ENCODE data around the gene CCDC88A. TPM values are rescaled to one million over a fixed set of nuclear protein-coding genes. Genes with fewer than 3 reads are reported as not detected.
"Not testable (repeated sequence)": the region's sequence is repeated elsewhere in the genome, so short reads cannot be mapped to it uniquely, and the experiment has no call there.

Gene CCDC88A
- total RNA-seq, 1 experiment from 2014 or later, result 60.8 TPM

GRCh38 chr2:55269645-55269990, 150.0 kb downstream of the CCDC88A start:
- H3K9me3 Mint-ChIP-seq (ENCODE audit: unreplicated experiment), result no peaks in the 10 kb centered on the region
- ChIA-PET POLR2A (interaction anchor here (0.6 to 2.0 kb wide), 13 partner anchors 11 to 1634 kb away, joined by 3 to 11 read pairs (median 4); partner anchors contain the start of genes CFAP36, CLHC1, RPS27A and RTN4), CTCF (no interaction called here)
- TSS peak; percentile 90 for BruUV-seq (replicated peaks)
- peaks cover 35% of the 10 kb centered on the region for H3K36me3 Mint-ChIP-seq (ENCODE audit: insufficient read depth, unreplicated experiment)
- TF ChIP-seq, protein P1, sequence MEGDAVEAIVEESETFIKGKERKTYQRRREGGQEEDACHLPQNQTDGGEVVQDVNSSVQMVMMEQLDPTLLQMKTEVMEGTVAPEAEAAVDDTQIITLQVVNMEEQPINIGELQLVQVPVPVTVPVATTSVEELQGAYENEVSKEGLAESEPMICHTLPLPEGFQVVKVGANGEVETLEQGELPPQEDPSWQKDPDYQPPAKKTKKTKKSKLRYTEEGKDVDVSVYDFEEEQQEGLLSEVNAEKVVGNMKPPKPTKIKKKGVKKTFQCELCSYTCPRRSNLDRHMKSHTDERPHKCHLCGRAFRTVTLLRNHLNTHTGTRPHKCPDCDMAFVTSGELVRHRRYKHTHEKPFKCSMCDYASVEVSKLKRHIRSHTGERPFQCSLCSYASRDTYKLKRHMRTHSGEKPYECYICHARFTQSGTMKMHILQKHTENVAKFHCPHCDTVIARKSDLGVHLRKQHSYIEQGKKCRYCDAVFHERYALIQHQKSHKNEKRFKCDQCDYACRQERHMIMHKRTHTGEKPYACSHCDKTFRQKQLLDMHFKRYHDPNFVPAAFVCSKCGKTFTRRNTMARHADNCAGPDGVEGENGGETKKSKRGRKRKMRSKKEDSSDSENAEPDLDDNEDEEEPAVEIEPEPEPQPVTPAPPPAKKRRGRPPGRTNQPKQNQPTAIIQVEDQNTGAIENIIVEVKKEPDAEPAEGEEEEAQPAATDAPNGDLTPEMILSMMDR (IDR thresholded peaks at IDR 0.05; ENCODE audit: unreplicated experiment), result no peak
- H3K4me1 Mint-ChIP-seq (ENCODE audit: insufficient read depth, unreplicated experiment), result peaks cover 5% of the 10 kb centered on the region
- H3K4me3 Mint-ChIP-seq (ENCODE audit: unreplicated experiment), result peak overlapping the region; percentile 87
- intact Hi-C loops (cut with micrococcal nuclease), result loop anchor here (2.0 to 5.0 kb wide), 2 partner anchors 148 to 163 kb away; partner anchors contain the start of gene CCDC88A
- DNase-seq (ENCODE audit: unreplicated experiment), result peak; percentile 24
- H3K27me3 Mint-ChIP-seq (ENCODE audit: insufficient read depth, unreplicated experiment), result no peaks in the 10 kb centered on the region
- peak overlapping the region; percentile 91 for H3K27ac Mint-ChIP-seq (ENCODE audit: low read depth, unreplicated experiment)

- Mint-ChIP-seq H3K27me3 (ENCODE audit: insufficient read depth, unreplicated experiment) (no peaks in the 10 kb centered on the region), H3K9me3 (ENCODE audit: unreplicated experiment) (no peaks in the 10 kb centered on the region), H3K36me3 (ENCODE audit: insufficient read depth, unreplicated experiment) (peaks cover 40% of the 10 kb centered on the region), H3K4me3 (ENCODE audit: unreplicated experiment) (peak within 1 kb of the TSS; percentile 87), H3K27ac (ENCODE audit: low read depth, unreplicated experiment) (peak within 1 kb of the TSS; percentile 91), H3K4me1 (ENCODE audit: insufficient read depth, unreplicated experiment) (peaks cover 5% of the 10 kb centered on the region)
- POLR2A ChIA-PET, result interaction anchor here (0.6 to 2.0 kb wide), 18 partner anchors 12 to 1635 kb away, joined by 3 to 11 read pairs (median 4); partner anchors contain the start of genes CFAP36, CLHC1, RPS27A and RTN4
- intact Hi-C loops (cut with micrococcal nuclease), result loop anchor here (1.0 to 5.0 kb wide), 3 partner anchors 148 to 242 kb away; partner anchors contain the start of gene CCDC88A
- DNase-seq (ENCODE audit: unreplicated experiment), result peak; percentile 95
- TF ChIP-seq, protein P1 (IDR thresholded peaks at IDR 0.05; ENCODE audit: unreplicated experiment), result no peak
- CTCF ChIA-PET, result interaction anchor here (0.7 kb wide), 1 partner anchor 11 kb away, joined by 4 read pairs; no protein-coding TSS in a partner anchor
- no TSS peak for BruUV-seq (replicated peaks)
Observed at GRCh38 chr2:55268907-55269644, 150.6 kb downstream of the CCDC88A start, which contains the start of gene MTIF2. Gene MTIF2 (minus strand): TSS chr2:55269231. CDS start chr2:55263858, 5,373 bp downstream.

DNA sequence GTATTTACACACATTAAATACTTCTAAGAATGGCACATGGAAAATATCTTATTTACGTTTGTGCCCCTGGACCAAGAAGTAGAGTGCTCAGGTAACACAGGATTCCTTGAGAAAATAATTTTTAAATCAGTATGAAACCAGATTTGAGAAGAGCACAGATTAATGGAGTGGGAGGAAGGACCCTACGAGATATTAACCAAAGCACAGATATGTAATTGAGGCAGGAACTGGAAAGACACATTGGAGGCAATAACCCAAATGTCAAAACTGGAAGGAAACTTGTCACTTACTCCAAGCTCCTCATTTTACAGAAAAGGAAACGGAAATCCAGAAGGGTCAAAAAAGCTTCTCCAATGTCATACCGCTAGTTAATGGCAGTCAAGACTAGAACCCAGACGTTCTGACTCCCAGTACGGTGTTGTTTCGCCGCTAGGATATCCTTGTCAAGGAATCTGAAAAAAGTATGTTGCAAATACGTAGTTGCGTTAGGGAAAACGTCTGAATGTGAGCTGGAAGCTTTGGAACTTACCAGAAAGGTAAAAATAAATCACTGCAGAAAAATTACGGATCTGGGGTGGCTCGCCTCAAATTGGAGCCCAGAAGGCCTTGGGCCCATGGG, 151.3 kb downstream of the CCDC88A start:
- DNase-seq (ENCODE audit: unreplicated experiment), result peak; percentile 27
- ChIA-PET CTCF (interaction anchor here (0.6 to 0.7 kb wide), 4 partner anchors 10 to 252 kb away, joined by 3 to 4 read pairs (median 3); no protein-coding TSS in a partner anchor), POLR2A (interaction anchor here (0.6 to 1.9 kb wide), 18 partner anchors 11 to 1335 kb away, joined by 3 to 11 read pairs (median 4); partner anchors contain the start of genes CFAP36, CLHC1, RPS27A and RTN4)
- TF ChIP-seq, protein P1 (IDR thresholded peaks at IDR 0.05; ENCODE audit: unreplicated experiment), result no peak
- H3K36me3 Mint-ChIP-seq (ENCODE audit: insufficient read depth, unreplicated experiment), result peaks cover 47% of the 10 kb centered on the region
- BruUV-seq (replicated peaks), result TSS peak; percentile 83
- peak overlapping the region; percentile 91 for H3K27ac Mint-ChIP-seq (ENCODE audit: low read depth, unreplicated experiment)
- H3K4me3 Mint-ChIP-seq (ENCODE audit: unreplicated experiment), result peak overlapping the region; percentile 87
- no peaks in the 10 kb centered on the region for H3K9me3 Mint-ChIP-seq (ENCODE audit: unreplicated experiment)
- no peaks in the 10 kb centered on the region for H3K27me3 Mint-ChIP-seq (ENCODE audit: insufficient read depth, unreplicated experiment)
- intact Hi-C loops (cut with micrococcal nuclease), result loop anchor here (1.0 to 5.0 kb wide), 3 partner anchors 149 to 243 kb away; partner anchors contain the start of gene CCDC88A
- peaks cover 5% of the 10 kb centered on the region for H3K4me1 Mint-ChIP-seq (ENCODE audit: insufficient read depth, unreplicated experiment)

GRCh38 chr2:55259586-55259985, 160.1 kb downstream of the CCDC88A start:
- POLR2A ChIA-PET, result interaction anchor here (0.9 kb wide), 1 partner anchor 209 kb away, joined by 4 read pairs; no protein-coding TSS in a partner anchor
- H3K9me3 Mint-ChIP-seq (ENCODE audit: unreplicated experiment); BruUV-seq (replicated peaks); H3K4me3 Mint-ChIP-seq (ENCODE audit: unreplicated experiment); intact Hi-C loops (cut with micrococcal nuclease); H3K27ac Mint-ChIP-seq (ENCODE audit: low read depth, unreplicated experiment); H3K4me1 Mint-ChIP-seq (ENCODE audit: insufficient read depth, unreplicated experiment); H3K27me3 Mint-ChIP-seq (ENCODE audit: insufficient read depth, unreplicated experiment); DNase-seq (ENCODE audit: unreplicated experiment): not testable (repeated sequence)
- CTCF ChIA-PET, result interaction anchor here (0.6 to 1.6 kb wide), 5 partner anchors 18 to 291 kb away, joined by 3 to 6 read pairs (median 3); no protein-coding TSS in a partner anchor
- H3K36me3 Mint-ChIP-seq (ENCODE audit: insufficient read depth, unreplicated experiment), result peaks cover 89% of the 10 kb centered on the region

Measured in MCF 10A (cell line).